Measurements from ENCODE around the gene CACYBP.

DNA sequence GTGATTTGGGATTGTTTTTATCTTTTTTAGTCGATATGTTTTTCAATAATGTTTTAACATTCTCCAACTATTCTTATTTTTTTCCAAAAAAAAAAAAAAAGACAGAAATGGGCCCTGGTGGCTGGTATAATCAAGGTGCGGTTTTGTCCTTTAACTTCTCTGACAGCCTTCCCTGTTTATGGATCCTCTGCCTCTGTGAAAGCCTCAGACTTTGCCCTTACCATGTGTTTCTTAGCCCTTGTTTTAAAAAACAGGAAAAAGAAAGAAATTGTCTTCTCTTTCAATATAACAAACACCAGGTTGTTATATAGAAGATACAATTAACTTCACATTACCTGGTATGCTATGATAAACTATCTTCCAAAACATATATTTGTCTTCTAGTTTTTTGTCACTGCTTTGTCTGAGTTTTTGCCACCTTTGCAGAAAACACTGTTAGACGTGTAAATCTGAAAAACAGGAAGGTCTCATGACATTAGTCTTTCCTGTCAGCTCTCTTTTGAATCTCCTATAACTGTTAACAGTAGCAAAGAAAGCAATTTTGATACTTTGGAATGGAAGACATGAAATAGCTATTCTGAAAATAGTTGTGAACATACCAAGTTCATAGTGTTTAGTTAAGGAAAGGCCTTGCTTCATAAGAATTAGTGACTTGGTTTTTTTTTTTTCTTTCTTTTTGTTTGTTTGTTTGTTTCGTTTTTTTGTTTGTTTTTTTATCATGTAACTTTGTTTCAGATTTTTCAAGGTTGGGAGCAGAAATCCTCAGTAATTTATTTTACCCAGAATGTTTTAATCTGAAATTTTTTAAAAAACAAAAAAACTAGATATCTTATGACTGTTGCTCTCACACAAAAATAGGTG is 31.7 kb upstream of the CACYBP start:
- TF ChIP-seq, protein P1, sequence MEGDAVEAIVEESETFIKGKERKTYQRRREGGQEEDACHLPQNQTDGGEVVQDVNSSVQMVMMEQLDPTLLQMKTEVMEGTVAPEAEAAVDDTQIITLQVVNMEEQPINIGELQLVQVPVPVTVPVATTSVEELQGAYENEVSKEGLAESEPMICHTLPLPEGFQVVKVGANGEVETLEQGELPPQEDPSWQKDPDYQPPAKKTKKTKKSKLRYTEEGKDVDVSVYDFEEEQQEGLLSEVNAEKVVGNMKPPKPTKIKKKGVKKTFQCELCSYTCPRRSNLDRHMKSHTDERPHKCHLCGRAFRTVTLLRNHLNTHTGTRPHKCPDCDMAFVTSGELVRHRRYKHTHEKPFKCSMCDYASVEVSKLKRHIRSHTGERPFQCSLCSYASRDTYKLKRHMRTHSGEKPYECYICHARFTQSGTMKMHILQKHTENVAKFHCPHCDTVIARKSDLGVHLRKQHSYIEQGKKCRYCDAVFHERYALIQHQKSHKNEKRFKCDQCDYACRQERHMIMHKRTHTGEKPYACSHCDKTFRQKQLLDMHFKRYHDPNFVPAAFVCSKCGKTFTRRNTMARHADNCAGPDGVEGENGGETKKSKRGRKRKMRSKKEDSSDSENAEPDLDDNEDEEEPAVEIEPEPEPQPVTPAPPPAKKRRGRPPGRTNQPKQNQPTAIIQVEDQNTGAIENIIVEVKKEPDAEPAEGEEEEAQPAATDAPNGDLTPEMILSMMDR (conservative IDR thresholded peaks at IDR 0.05) = no peak
- TF ChIP-seq ZFX (IDR thresholded peaks at IDR 0.05) = no peak

Data from C4-2B (cell line).